Right lobe of liver (tissue), 4 donors: ENCODE results near the gene PIF1.

Experiments used
- POLR2A ChIP-seq: fragments of 450-650 bp; IDR thresholded peaks from one replicate; pipeline ENCODE4 v1.6.1; 2017; ENCODE audit warnings: antibody characterized with exemption, mild to moderate bottlenecking
- TF ChIP-seq, protein P1 (sequence below), 4 donors: fragments of 200-600 bp in 3 of 4; fragments of 450-650 bp in 1 of 4; IDR thresholded peaks; one replicate each; pipeline versions ENCODE4 v1.5.1 to v1.8.0; 2016 to 2022; ENCODE audit warnings: antibody characterized with exemption in 4 of 4, mild to moderate bottlenecking in 2 of 4
- donor health status: DM: no; HTN: no; CAD: no.
- donor health status: DM: no; HTN: no; CAD: no.
- donor health status: DM: no; HTN: yes; CAD: no.

DNA sequence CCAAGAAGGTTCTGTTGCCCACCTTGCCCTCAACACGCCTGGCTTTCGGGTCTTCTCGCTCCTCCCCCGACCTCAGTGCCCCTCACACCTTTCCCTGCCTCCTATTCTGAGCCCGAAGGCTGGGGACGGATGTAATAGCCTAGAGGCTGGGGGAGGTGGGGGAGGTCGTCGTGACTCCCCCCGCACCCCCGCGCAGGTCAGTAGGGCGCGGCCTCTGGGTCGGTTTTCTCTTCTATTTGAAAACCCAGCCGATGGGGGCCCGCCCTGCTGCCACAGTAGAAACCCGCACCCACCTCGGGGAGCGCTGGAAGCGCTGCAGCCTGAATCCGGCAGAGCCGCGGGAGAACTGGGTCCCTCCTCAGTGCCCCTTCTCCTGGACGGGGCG, 49.1 kb downstream of the PIF1 start:
- TF ChIP-seq, protein P1, sequence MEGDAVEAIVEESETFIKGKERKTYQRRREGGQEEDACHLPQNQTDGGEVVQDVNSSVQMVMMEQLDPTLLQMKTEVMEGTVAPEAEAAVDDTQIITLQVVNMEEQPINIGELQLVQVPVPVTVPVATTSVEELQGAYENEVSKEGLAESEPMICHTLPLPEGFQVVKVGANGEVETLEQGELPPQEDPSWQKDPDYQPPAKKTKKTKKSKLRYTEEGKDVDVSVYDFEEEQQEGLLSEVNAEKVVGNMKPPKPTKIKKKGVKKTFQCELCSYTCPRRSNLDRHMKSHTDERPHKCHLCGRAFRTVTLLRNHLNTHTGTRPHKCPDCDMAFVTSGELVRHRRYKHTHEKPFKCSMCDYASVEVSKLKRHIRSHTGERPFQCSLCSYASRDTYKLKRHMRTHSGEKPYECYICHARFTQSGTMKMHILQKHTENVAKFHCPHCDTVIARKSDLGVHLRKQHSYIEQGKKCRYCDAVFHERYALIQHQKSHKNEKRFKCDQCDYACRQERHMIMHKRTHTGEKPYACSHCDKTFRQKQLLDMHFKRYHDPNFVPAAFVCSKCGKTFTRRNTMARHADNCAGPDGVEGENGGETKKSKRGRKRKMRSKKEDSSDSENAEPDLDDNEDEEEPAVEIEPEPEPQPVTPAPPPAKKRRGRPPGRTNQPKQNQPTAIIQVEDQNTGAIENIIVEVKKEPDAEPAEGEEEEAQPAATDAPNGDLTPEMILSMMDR (IDR thresholded peaks at IDR 0.05) = no peak
- TF ChIP-seq POLR2A = no peak
